OCI-LY1 (cell line): ENCODE measurements around the gene GNAS-AS1.

Experiments
- H2AFZ ChIP-seq: fragments of 200-600 bp; sonication (generic), shearing (Covaris generic); 2 replicates; pipeline ENCODE4 v1.6.0; 2014; ENCODE audit warnings: antibody characterized with exemption, mild to moderate bottlenecking, low read length
- H3F3A ChIP-seq: fragments of 200-600 bp; sonication (generic), shearing (Covaris generic); 2 replicates; pipeline ENCODE4 v1.6.0; 2014; ENCODE audit warnings: mild to moderate bottlenecking, antibody characterized with exemption, low read length, moderate library complexity; ENCODE audit not compliant: insufficient read depth
- H3K27ac ChIP-seq: fragments of 200-600 bp; sonication (generic); 2 replicates; pipeline ENCODE4 v1.5.1; 2014; ENCODE audit warnings: low read length, mixed run types, mild to moderate bottlenecking, low read depth; ENCODE audit not compliant: poor library complexity, severe bottlenecking
- H3K27me3 ChIP-seq: fragments of 200-600 bp; sonication (generic); 2 replicates; pipeline ENCODE4 v1.6.0; 2014; ENCODE audit warnings: antibody characterized with exemption, mild to moderate bottlenecking, low read length, moderate library complexity; ENCODE audit not compliant: insufficient read depth
- H3K36me3 ChIP-seq: fragments of 200-600 bp; sonication (generic); 2 replicates; pipeline ENCODE4 v1.6.1; 2014; ENCODE audit warnings: mild to moderate bottlenecking, antibody characterized with exemption, low read length, moderate library complexity, mixed read lengths; ENCODE audit not compliant: insufficient read depth
- H3K4me1 ChIP-seq: fragments of 200-600 bp; sonication (generic); 2 replicates; pipeline ENCODE4 v1.5.1; 2014; ENCODE audit warnings: mild to moderate bottlenecking, low read length, moderate library complexity; ENCODE audit not compliant: insufficient read depth, severe bottlenecking
- H3K4me2 ChIP-seq: fragments of 200-600 bp; sonication (generic), shearing (Covaris generic); 2 replicates; pipeline ENCODE4 v1.6.1; 2014; ENCODE audit warnings: low read length
- H3K4me3 ChIP-seq: fragments of 200-600 bp; sonication (generic); 2 replicates; pipeline ENCODE4 v1.5.1; 2014; ENCODE audit warnings: low read length, low read depth, mild to moderate bottlenecking, mixed read lengths; ENCODE audit not compliant: poor library complexity, severe bottlenecking
- H3K79me2 ChIP-seq: fragments of 200-600 bp; shearing (Covaris generic); 2 replicates; pipeline ENCODE4 v1.6.1; 2016; ENCODE audit warnings: mixed run types, low read length, mixed read lengths; ENCODE audit not compliant: insufficient read depth
- H3K9ac ChIP-seq: fragments of 200-600 bp; sonication (generic), shearing (Covaris generic); 2 replicates; pipeline ENCODE4 v1.6.1; 2014; ENCODE audit warnings: mild to moderate bottlenecking, low read length, mixed read lengths
- H3K9me2 ChIP-seq: fragments of 200-600 bp; sonication (generic), shearing (Covaris generic); 2 replicates; pipeline ENCODE4 v1.6.1; 2014; ENCODE audit warnings: low read depth, mild to moderate bottlenecking, low read length, mixed read lengths
- H3K9me3 ChIP-seq: fragments of 200-600 bp; shearing (Covaris generic); 2 replicates; pipeline ENCODE4 v1.6.1; 2014; ENCODE audit warnings: low read length, mixed read lengths
- H4K20me1 ChIP-seq: fragments of 200-600 bp; sonication (generic), shearing (Covaris generic); 2 replicates; pipeline ENCODE4 v1.6.0; 2016; ENCODE audit warnings: mild to moderate bottlenecking, low read length; ENCODE audit not compliant: insufficient read depth
- EZH2 ChIP-seq: fragments of 200-600 bp; sonication (generic), shearing (Covaris generic); IDR thresholded peaks from 2 replicates; pipeline ENCODE4 v1.8.0; 2017; ENCODE audit warnings: borderline replicate concordance, mixed run types, mild to moderate bottlenecking, antibody characterized with exemption, low read length, moderate library complexity, mixed read lengths
- TF ChIP-seq, protein P1 (sequence below): fragments of 200-600 bp; sonication (generic), shearing (Covaris generic); IDR thresholded peaks from 2 replicates; pipeline ENCODE4 v1.5.1; 2017; ENCODE audit warnings: mild to moderate bottlenecking, antibody characterized with exemption, low read length, moderate library complexity, mixed read lengths

GNAS-AS1 gene

DNA sequence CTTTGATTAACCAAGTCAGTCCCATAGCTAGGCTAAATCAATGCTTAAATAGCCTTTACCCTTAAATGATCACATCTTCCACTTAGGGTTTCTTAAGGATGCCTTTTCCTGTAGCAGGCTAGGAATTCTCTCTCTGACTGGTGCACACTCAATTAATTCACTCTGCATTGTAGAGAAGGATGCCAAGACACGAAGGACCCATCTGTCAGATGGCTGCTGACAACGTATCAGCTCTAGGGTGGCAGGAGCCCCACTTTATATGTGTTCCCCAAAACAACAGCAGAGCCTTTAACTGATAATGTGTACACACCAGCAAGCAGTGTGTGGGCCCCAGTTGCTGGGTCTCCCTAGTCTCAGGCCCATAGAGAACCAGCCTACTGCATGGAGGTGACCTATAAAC lies 15.1 kb upstream of the GNAS-AS1 start:
- Histone ChIP-seq H3F3A (no peaks in the 10 kb centered on the region), H3K9me3 (no peaks in the 10 kb centered on the region), H3K36me3 (no peaks in the 10 kb centered on the region), H3K4me2 (no peak overlapping the region), H3K4me3 (no peak overlapping the region), H3K27me3 (no peaks in the 10 kb centered on the region), H3K9me2 (no peaks in the 10 kb centered on the region), H3K9ac (no peak overlapping the region), H3K4me1 (no peaks in the 10 kb centered on the region), H3K79me2 (no peaks in the 10 kb centered on the region), H3K27ac (no peak overlapping the region), H4K20me1 (no peaks in the 10 kb centered on the region), H2AFZ (no peak overlapping the region)
- TF ChIP-seq, protein P1, sequence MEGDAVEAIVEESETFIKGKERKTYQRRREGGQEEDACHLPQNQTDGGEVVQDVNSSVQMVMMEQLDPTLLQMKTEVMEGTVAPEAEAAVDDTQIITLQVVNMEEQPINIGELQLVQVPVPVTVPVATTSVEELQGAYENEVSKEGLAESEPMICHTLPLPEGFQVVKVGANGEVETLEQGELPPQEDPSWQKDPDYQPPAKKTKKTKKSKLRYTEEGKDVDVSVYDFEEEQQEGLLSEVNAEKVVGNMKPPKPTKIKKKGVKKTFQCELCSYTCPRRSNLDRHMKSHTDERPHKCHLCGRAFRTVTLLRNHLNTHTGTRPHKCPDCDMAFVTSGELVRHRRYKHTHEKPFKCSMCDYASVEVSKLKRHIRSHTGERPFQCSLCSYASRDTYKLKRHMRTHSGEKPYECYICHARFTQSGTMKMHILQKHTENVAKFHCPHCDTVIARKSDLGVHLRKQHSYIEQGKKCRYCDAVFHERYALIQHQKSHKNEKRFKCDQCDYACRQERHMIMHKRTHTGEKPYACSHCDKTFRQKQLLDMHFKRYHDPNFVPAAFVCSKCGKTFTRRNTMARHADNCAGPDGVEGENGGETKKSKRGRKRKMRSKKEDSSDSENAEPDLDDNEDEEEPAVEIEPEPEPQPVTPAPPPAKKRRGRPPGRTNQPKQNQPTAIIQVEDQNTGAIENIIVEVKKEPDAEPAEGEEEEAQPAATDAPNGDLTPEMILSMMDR, result no peak
- no peak for TF ChIP-seq EZH2

DNA sequence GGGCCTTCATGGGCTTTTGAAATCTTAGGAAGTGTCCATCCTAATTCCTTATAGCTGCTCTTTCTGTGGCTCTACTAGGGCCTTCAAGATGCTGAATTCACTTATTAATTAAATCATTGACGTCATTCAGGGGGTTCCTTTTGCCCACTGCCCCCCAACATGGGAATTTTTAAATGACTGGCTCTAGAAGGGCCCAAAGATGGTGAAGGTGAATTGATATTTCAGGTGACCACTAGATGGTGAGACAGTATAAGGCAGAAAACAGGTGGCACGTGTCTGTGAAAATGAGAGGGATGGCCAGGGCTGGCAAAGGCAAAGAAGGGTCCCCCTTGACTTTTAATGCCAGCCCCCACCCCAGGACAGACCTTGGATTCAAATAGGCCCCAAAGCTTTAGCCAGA lies 13.6 kb upstream of the GNAS-AS1 start:
- Histone ChIP-seq H3K79me2 (no peaks in the 10 kb centered on the region), H3K36me3 (no peaks in the 10 kb centered on the region), H3K27ac (no peak overlapping the region), H2AFZ (no peak overlapping the region), H3K4me3 (no peak overlapping the region), H3K9ac (no peak overlapping the region), H3K9me3 (no peaks in the 10 kb centered on the region), H3K27me3 (no peaks in the 10 kb centered on the region), H4K20me1 (no peaks in the 10 kb centered on the region), H3K4me1 (no peaks in the 10 kb centered on the region), H3F3A (no peaks in the 10 kb centered on the region), H3K9me2 (no peaks in the 10 kb centered on the region), H3K4me2 (no peak overlapping the region)
- TF ChIP-seq, protein P1, result peak; percentile 47
- TF ChIP-seq EZH2, result no peak

DNA sequence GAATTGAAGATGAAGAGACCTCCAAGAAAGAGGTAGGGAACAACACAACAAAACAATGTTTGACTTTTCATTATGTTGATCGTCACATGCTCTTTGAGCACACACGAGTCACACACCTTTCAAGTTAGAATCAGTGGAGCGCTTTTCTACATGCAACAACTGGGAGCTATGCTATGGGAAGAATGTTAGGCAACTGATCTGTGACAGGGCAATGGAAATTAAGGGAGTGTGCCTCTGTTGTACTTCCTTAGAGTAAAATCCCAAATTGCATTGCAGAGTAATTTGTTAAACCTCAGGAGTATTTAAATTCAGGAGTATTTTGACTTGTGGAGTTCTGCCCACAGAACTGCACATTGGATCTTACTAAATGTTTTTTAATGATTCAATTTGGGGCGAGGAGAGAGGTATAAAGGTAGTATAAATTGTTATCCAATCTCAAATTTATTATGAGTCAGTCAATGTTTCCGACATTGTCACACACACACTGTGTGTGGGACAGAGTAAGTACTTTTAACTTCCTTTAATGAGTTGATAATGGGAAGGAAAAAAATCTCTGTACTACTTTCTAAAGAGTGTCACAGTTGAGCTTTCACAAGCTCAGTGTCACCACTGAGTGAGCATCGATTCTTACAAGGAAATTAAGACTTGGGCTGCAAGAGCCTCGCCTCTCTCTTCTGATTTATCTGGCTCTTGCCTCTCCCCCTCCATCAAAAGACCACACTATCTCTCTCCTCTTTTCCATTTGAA lies 12.5 kb upstream of the GNAS-AS1 start:
- Histone ChIP-seq H3K4me1 (no peaks in the 10 kb centered on the region), H3K4me2 (no peak overlapping the region), H3K9me2 (no peaks in the 10 kb centered on the region), H3K27me3 (no peaks in the 10 kb centered on the region), H3K4me3 (no peak overlapping the region), H3K36me3 (no peaks in the 10 kb centered on the region), H4K20me1 (no peaks in the 10 kb centered on the region), H3K79me2 (no peaks in the 10 kb centered on the region), H3K9ac (no peak overlapping the region), H3F3A (no peaks in the 10 kb centered on the region), H3K27ac (no peak overlapping the region), H3K9me3 (no peaks in the 10 kb centered on the region), H2AFZ (no peak overlapping the region)
- no peak for TF ChIP-seq EZH2
- TF ChIP-seq, protein P1, result no peak
